GM21619 (cell line): ENCODE measurements around the gene PRAMEF15.
"Not testable (repeated sequence)": the region's sequence is repeated elsewhere in the genome, so short reads cannot be mapped to it uniquely, and the experiment has no call there.

ENCODE experiments used
- ATAC-seq: cut with Tn5 transposase; IDR thresholded peaks from one replicate; pipeline ENCODE4 v1.9.1; 2021; ENCODE audit not compliant: unreplicated experiment

Gene PRAMEF15

DNA sequence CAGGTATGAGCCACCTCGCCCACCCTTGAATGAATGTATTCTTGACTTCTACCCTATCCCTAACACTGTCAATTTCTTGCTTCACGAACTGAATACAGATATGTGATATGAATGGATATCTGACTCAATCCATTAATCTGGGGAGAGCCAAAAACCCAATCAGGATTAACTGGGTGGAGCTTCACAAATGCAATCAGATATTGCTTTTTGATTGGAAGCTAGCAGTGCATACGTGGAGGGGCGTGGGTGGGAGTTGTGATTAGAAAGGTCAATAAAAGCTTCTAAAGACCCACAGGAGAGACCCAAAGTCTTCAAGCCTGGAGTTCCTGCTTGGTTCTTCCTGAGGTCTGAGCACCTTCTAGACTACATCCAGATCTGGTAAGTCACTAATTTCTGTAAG is at the start of gene PRAMEF15:
Gene PRAMEF15, plus strand, starts transcription at position 301 of the 400 bp plus-strand sequence. CDS start 2,827 bp downstream, outside the sequence.
- ATAC-seq, result not testable (repeated sequence)

DNA sequence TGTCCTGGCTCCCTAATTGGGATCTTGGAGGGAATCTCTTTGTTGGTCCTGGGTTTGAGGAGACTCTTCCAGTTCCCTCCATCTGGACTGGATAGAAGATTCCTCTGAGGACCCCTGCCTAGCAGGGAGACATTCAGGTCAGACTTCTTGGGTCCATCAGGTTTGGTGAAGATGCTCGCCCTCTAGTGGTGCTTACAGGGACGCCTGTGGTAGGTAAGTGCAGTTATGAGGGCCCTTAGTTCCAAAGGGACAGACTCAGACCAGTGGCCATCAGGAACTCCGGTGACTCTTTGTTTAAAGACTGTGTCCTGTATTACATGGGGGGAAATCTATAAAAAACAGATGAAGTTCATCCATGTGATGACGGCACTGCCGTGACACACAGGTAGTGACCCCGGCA is 38.4 kb upstream of the PRAMEF15 start:
- ATAC-seq, result not testable (repeated sequence)

DNA sequence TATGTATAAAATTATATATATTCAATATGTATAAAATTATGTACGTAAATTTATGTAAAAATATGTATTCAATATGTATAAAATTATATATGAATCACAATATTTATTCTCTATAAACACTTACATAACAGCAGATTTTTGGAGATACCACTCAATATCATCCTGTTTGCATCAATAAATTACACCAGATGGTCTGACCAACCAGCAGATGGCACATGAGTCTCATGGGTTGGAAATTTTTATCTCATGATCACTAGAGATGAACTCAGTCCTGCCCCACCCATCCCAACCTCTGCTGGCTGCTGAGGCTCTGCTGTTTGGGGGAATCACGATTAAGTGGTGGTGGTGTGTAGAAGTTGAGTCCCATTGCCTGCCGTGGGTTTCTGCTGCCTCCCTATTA is 35.8 kb upstream of the PRAMEF15 start:
- not testable (repeated sequence) for ATAC-seq

DNA sequence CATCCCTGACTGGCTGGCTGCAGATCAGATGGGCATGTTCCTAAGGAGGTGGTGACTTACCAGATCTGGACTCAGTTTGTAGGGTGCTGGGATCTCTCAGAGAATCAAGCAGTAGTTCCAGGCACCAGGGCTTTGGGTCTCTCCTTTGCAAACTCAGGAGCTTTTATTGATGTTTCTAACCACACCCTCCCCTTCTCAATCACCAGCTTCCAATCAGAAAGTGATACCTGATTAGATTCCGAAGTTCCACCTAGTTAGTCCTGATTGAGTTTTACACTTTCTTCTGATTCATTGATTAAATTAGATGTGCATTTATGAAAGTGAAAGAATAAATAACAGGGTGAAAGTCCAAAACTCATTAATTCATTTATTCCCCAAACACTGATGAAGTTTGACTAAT is 30.3 kb upstream of the PRAMEF15 start, which contains the start of gene PRAMEF8:
Gene PRAMEF8, minus strand, starts transcription at position 101 of the 400 bp plus-strand sequence. CDS start 1,046 bp downstream, outside the sequence.
- not testable (repeated sequence) for ATAC-seq

DNA sequence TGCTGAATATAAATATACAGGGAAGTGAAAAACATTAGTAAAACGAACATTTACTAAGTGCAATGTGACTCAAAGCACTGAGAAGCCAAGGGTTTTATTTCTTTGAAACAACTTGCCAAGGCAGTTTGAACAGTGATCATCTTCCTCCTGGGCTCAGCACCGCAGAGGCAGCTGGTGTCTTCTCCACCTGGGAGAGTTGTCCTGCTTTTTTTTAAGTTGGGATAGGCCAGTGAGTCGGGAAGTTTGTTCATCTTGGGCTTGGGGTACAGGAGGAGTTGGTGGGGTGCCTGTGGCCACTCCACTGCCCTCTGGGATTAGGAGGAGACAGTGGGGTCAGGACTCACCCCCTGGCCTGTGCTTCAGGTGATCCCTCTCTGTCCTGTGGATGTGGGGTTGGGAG is 26.4 kb upstream of the PRAMEF15 start:
- ATAC-seq, result not testable (repeated sequence)

DNA sequence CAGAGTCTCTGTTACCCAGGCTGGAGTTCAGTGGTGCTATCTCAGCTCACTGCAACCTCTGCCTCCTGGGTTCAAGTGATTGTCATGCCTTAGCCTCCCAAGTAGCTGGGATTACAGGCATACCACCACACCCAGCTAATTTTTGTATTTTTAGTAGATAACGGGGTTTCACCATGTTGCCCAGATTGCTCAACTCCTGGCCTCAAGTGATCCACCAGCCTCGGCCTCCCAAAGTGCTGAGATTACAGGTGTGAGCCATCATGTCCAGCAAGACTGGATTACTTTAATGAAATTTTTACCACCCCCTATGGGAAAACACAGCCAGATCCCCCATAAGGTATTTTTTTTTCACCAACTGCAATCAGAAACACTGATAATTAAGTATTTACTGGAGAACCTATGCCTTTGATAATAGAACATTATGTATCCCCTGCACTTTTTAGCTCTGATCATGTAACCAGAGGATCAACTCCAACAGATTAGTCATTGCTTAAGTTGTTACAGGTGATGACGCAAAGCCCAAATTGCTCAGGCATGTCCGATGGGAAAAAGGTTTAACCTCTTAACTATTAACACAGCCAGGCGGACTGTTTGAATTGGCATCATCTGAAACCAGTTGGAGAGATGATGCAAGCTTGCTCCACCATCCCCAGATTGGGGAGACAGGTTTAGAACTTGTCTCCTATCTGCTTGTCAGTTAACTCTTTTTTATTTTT is 18.0 kb upstream of the PRAMEF15 start:
- not testable (repeated sequence) for ATAC-seq

DNA sequence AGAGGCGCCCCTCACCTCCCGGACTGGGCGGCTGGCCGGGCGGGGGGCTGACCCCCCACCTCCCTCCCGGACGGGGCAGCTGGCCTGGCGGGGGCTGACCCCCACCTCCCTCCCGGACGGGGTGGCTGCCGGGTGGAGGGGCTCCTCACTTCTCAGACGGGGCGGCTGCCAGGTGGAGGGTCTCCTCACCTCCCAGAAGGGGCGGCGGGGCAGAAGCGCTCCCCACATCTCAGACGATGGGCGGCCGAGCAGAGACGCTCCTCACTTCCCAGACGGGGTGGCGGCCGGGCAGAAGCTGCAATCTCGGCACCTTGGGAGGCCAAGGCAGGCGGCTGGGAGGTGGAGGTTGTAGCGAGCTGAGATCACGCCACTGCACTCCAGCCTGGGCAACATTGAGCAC is 16.7 kb upstream of the PRAMEF15 start:
- ATAC-seq, result not testable (repeated sequence)

DNA sequence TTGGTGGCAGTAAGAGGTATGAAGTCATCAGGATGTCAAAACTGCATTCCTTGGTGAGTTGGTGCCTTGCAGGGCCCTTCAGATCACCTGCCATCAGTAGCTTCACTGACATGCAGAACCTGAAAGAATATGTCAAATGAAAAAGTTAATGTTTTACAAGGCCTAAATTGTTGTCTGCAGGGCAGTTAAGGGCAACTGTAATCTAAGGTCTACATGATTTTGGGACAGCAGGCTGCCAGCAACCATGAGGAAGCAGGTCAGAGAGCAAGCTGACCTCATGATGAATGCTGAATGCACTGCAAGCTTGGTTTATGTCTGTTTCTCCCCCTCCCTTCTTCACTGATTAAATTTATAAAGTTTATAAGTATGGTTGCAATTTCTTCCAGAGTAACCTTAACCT is 13.2 kb upstream of the PRAMEF15 start:
- not testable (repeated sequence) for ATAC-seq

DNA sequence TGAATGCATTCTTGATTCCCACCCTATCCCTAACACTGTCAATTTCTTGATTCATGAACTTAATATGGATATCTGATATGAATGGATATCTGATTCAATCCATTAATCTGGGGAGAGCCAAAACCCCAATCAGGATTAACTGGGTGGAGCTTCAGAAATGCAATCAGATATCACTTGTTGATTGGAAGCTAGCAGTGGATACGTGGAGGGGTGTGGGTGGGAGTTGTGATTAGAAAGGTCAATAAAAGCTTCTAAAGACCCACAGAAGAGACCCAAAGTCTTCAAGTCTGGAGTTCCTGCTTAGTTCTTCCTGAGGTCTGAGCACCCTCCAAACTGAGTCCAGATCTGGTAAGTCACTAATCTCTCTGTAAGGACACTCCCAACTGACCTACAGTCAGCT is 12.1 kb upstream of the PRAMEF15 start, which contains the start of gene PRAMEF33:
Gene PRAMEF33, plus strand, starts transcription at position 301 of the 400 bp plus-strand sequence. CDS start 2,416 bp downstream, outside the sequence.
- ATAC-seq, result not testable (repeated sequence)

DNA sequence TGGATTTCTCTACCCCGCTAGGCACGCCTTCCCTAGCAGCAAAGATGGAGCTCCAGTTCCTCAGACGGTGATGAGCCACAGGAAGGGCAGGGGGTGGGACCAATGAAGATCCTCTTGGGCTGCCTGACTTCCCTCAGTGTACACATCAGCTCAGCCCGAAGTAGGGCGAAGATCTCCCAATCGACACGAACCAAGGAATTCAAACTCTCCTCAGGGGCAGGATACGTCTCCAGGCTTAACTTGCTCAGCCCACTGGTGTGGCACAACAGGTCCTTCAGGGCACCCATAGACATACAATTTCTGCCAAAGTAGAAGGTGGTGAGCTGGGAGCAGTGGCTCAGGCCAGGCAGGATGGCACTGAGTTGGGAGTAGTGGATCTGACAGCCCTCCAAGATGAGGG is 27.1 kb downstream of the PRAMEF15 start:
- not testable (repeated sequence) for ATAC-seq

DNA sequence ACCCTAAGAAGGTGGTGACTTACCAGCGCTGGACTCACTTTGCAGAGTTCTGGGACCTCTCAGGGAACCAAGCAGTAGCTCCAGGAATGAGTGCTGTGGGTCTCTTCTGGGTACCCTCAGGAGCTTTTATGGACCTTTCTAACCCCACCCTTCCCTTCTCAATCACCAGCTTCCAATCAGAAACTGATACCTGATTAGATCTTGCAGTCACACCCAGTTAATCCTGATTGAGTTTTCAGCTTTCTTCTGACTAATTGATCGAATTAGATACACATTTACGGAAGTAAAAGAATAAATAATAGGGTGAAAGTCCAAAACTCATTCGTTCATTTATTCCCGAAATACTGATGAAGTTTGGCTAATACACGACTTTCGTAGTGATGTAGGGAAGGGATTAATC is 31.7 kb downstream of the PRAMEF15 start, which contains the start of gene PRAMEF14:
Gene PRAMEF14, minus strand, starts transcription at position 101 of the 400 bp plus-strand sequence. CDS start 1,820 bp downstream, outside the sequence.
- ATAC-seq, result not testable (repeated sequence)

DNA sequence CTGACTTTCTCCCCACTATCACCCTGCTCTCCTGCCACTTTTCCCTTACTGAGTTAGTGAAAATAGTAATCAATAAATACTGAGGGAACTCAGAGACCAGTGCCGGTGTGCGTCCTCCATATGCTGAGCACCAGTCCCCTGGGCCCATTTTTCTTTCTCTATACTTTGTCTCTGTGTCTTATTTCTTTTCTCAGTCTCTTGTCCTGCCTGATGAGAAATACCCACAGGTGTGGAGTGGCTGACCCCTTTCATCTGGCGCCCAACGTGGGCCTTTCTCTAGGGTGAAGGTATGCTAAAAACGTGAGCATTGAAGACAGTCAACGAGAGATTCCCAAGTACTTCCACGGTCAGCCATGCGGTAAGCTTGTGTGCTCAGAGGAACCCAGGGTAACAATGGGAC is 38.1 kb downstream of the PRAMEF15 start:
- ATAC-seq, result not testable (repeated sequence)

DNA sequence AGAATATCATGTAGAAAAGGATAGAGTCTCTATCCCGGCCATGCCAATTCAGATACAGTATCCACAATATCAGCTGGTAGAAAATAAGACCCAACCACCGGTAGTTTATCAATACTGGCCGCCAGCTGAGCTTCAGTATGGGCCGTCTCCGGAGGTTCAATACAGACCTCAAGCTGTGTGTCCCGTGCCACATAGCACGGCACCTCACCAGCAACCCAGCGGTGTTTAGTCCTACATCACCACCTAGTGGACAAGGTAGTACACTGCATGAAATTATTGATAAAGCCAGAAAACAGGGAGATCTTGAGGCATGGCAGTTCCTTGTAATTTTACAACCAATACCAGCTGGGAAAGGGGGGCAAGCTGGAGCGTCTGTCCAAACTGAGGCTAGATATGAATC is 39.1 kb downstream of the PRAMEF15 start:
- ATAC-seq, result not testable (repeated sequence)

DNA sequence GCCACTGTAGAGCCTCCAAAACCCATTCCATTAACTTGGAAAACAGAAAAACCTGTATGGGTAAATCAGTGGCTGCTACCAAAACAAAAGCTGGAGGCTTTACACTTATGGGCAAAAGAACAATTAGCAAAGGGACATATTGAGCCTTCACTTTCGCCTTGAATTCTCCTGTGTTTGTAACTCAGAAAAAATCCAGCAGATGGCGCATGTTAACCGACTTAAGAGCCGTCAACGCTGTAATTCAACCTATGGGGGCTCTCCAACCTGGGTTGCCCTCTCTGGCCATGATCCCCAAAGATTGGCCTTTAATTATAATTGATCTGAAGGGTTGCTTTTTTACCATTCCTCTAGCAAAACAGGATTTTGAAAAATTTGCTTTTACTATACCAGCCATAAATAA is 41.4 kb downstream of the PRAMEF15 start:
- not testable (repeated sequence) for ATAC-seq

DNA sequence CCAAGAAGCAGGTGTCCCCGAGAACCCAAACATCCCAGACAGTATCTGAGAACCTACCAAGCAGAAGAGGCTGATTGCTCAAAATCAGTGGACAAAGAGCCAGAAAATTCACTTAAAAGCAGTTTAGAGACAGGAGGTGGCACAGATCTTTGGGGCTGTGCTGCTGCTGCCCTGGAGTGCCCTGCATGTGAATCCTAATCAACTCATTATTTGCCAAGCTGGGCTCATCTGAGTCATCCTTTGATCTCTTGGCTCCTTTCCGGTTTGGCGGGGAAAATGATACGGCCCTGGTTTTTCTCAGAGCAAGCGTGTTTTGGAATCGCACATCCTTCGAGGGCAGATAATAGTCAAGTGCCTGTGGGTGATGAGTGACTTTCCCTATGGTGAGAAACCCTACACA is 47.0 kb downstream of the PRAMEF15 start:
- not testable (repeated sequence) for ATAC-seq

DNA sequence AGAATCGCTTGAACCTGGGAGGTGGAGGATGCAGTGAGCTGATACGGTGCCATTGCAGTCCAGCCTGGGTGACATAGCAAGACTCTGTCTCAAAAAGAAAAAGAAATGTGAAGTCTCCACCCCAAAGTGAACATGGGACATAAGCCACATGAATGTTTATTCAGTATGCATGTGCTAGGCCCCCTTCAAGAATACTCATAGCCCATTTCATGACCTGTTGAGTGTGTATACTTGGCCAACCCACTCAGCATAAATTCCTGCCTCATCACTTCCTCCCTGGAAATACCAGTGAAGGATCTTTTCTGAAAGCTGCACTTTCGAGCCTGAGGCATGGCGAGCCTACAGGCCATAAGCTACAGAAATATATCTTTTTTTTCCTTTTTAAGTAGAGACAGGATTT is 49.5 kb downstream of the PRAMEF15 start:
- ATAC-seq, result not testable (repeated sequence)

DNA sequence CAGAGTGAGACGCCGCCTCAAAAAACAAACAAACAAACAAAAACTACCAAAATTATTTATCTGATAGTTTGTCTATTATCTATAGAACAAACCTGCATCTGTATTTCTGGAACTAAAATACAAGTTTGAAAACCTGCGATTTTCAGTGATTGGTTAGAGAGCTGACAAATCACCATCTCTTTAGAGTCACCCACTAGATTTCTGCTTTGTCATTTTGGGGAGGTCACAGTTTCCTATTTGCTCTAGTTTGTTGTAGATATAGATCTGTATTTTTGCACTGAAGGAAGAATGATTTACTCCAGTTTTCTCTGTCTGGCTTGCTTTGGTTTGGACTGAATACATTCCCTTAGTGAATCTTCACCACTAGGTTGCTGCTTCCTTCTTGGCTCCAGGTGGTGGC is 51.2 kb downstream of the PRAMEF15 start:
- not testable (repeated sequence) for ATAC-seq

DNA sequence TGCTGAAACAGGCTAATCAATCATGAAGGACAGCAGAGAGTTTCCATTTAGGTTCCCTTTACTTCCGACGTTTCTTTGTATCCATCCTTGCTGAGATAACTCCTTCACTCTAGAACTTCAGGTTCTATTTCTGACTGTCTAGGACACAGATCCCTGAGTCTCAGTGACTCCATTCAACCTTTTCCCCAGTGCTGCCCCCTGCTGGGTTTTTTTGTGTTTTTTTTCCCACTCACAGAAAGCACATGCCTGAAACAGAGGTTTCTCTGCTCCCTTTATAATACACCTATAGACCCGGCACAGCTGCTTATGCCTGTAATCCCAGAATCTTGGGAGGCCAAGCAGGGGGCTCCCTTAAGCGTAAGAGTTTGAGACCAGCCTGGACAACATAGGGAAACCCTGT is 53.2 kb downstream of the PRAMEF15 start:
- ATAC-seq, result not testable (repeated sequence)
